Lung (tissue), 12 donors: Measurements from ENCODE around the gene PHKB. TPM values are rescaled to one million over a fixed set of nuclear protein-coding genes. Genes with fewer than 3 reads are reported as not detected.

Experiments
- ATAC-seq: fragments of 200-7000 bp; cut with Tn5 transposase; one replicate; pipeline ENCODE4 v1.9.1; 2020; ENCODE audit warnings: moderate number of reproducible peaks; ENCODE audit not compliant: insufficient read depth, low FRiP score
- DNase-seq, 3 donors: peaks; one replicate each; pipeline ENCODE4 v3.0.0-alpha.2; 2013 to 2017
- H3K27ac ChIP-seq, 2 donors: one replicate each; pipeline ENCODE4 v1.5.1; 2013; ENCODE audit warnings: mild to moderate bottlenecking in 2 of 2, moderate library complexity in 2 of 2, control low read depth in 1 of 2, inconsistent platforms in 1 of 2, low read depth in 1 of 2, low read length in 1 of 2
- H3K27me3 ChIP-seq, 3 donors: one replicate each; pipeline ENCODE4 v1.5.1; 2013; ENCODE audit warnings: low read length in 2 of 3; ENCODE audit not compliant: control insufficient read depth in 3 of 3, insufficient read depth in 3 of 3
- H3K36me3 ChIP-seq, 4 donors: one replicate each; pipeline ENCODE4 v1.5.1; 2013; ENCODE audit warnings: low read length in 4 of 4, mild to moderate bottlenecking in 1 of 4, moderate library complexity in 1 of 4; ENCODE audit not compliant: control insufficient read depth in 4 of 4, insufficient read depth in 4 of 4
- H3K4me1 ChIP-seq, 5 donors: one replicate each; pipeline ENCODE4 v1.5.1; 2013; ENCODE audit warnings: low read length in 5 of 5, mild to moderate bottlenecking in 2 of 5, moderate library complexity in 1 of 5; ENCODE audit not compliant: control insufficient read depth in 5 of 5, insufficient read depth in 5 of 5
- H3K4me3 ChIP-seq: one replicate; pipeline ENCODE4 v1.5.1; 2013; ENCODE audit warnings: mild to moderate bottlenecking, control low read depth, moderate library complexity
- H3K9ac ChIP-seq, 2 donors: one replicate each; pipeline ENCODE4 v1.5.1; 2013; ENCODE audit warnings: low read length in 2 of 2, control low read depth in 1 of 2; ENCODE audit not compliant: insufficient read depth in 1 of 2
- H3K9me3 ChIP-seq, 4 donors: one replicate each; pipeline ENCODE4 v1.5.1; 2013; ENCODE audit warnings: low read length in 3 of 4, mild to moderate bottlenecking in 1 of 4, moderate library complexity in 1 of 4; ENCODE audit not compliant: control insufficient read depth in 4 of 4, insufficient read depth in 3 of 4
- CTCF ChIP-seq: IDR thresholded peaks from 2 replicates; pipeline ENCODE4 v1.5.1; 2012; ENCODE audit warnings: mild to moderate bottlenecking; ENCODE audit errors: control extremely low read depth, extremely low read depth
- WGBS, 2 donors: extraction: QIAGEN DNeasy Blood & Tissue Kit; methylation state at CpG; one replicate each; pipeline ENCODE4 v1.1.7; 2013; 5-methylcytosine and 5-hydroxymethylcytosine counted together
- polyA plus RNA-seq, 2 donors: library from polyadenylated mRNA; stranded (reverse); fragments of 200-250 nt; gene quantifications; one replicate each; pipeline ENCODE4 v1.2.1, GENCODE V29; 2013
- total RNA-seq, 2 donors: library from RNA; depleted of rRNA in 1 of 2; stranded (reverse); fragments of >200 nt in 1 of 2; gene quantifications; one replicate each; pipeline ENCODE4 v1.2.1, GENCODE V29; 2014 to 2021
- donor health status: control.
- donor health status: control.
- donor health status: Bipolar disorder and iron deficiency.
- donor health status: healthy.
- donor health status: DM: yes; HTN: yes; CAD: no.

PHKB gene
- total and polyA plus RNA-seq, 4 donors: 21.2 to 134 (median 49.6) TPM

- no peak overlapping the region for H3K4me3 ChIP-seq
- no peak for TF ChIP-seq CTCF
- ATAC-seq (no peak), DNase-seq (peak in 1 of 3 donors; percentile 6)
- H3K36me3 ChIP-seq: peaks cover 0 to 6% (median 2%) of the 10 kb centered on the region in 4 donors
- WGBS, 2 donors: 94 to 97% methylated on average over 3 of the region's 3 CpGs
- no peaks in the 10 kb centered on the region for H3K27me3 ChIP-seq
- no peak overlapping the region for H3K27ac ChIP-seq
- H3K9ac ChIP-seq: no peak overlapping the region
- no peaks in the 10 kb centered on the region for H3K9me3 ChIP-seq
- peaks cover 0 to 7% (median 0%) of the 10 kb centered on the region in 5 donors for H3K4me1 ChIP-seq
Measured at GRCh38 chr16:47617732-47618131, 156.6 kb downstream of the PHKB start.

- DNase-seq (no peak), ATAC-seq (no peak)
- TF ChIP-seq CTCF: no peak
- H3K9ac ChIP-seq: no peak overlapping the region
- no peaks in the 10 kb centered on the region for H3K27me3 ChIP-seq
- peaks cover 2 to 13% (median 4%) of the 10 kb centered on the region in 5 donors for H3K4me1 ChIP-seq
- no peaks in the 10 kb centered on the region for H3K9me3 ChIP-seq
- H3K27ac ChIP-seq: no peak overlapping the region
- 97% methylated on average over 1 of the region's 1 CpG for WGBS, 2 donors
- H3K36me3 ChIP-seq: no peaks in the 10 kb centered on the region
- H3K4me3 ChIP-seq: no peak overlapping the region
Measured at GRCh38 chr16:47622451-47623176, 161.5 kb downstream of the PHKB start.

- H3K36me3 ChIP-seq: peaks cover 0 to 1% (median 0%) of the 10 kb centered on the region in 4 donors
- ATAC-seq: no peak
- no peak for DNase-seq
- no peaks in the 10 kb centered on the region for H3K9me3 ChIP-seq
- H3K4me1 ChIP-seq: peaks cover 0 to 10% (median 3%) of the 10 kb centered on the region in 5 donors
- H3K27me3 ChIP-seq: no peaks in the 10 kb centered on the region
- H3K27ac ChIP-seq: no peak overlapping the region
- no peak overlapping the region for H3K9ac ChIP-seq
- no peak for TF ChIP-seq CTCF
- WGBS, 2 donors: 64 to 80% methylated on average over 1 of the region's 1 CpG
- H3K4me3 ChIP-seq: no peak overlapping the region
Measured at GRCh38 chr16:47624563-47624962, 163.4 kb downstream of the PHKB start.
